CD14-positive monocyte (primary cell): ENCODE results near the gene HES7. TPM values are rescaled to one million over a fixed set of nuclear protein-coding genes. Genes with fewer than 3 reads are reported as not detected.

ENCODE experiments used
- DNase-seq, 3 donors: peaks; one replicate each; pipeline ENCODE4 v3.0.0-alpha.2; 2011 to 2022
- H2AFZ ChIP-seq: 2 replicates; pipeline ENCODE4 v1.6.0; 2012; ENCODE audit warnings: mild to moderate bottlenecking, low read depth, low read length, inconsistent platforms; ENCODE audit not compliant: insufficient read depth, poor library complexity, severe bottlenecking
- H3K27ac ChIP-seq, 2 donors: 1 replicate in 1 of 2; 2 replicates in 1 of 2; pipeline ENCODE4 v1.5.1; 2012 to 2013; ENCODE audit warnings: low read length in 2 of 2, control low read depth in 1 of 2, inconsistent platforms in 1 of 2, low read depth in 1 of 2, mild to moderate bottlenecking in 1 of 2
- H3K27me3 ChIP-seq, 2 donors: one replicate each; pipeline versions ENCODE4 v1.6.0 to v1.6.1; 2011 to 2013; ENCODE audit warnings: low read length in 2 of 2; ENCODE audit not compliant: control insufficient read depth in 2 of 2, insufficient read depth in 2 of 2
- H3K36me3 ChIP-seq, 2 donors: replicated peaks in 1 of 2; 1 replicate in 1 of 2; 2 replicates in 1 of 2; pipeline versions ENCODE4 v1.5.1 to v1.6.1; 2012 to 2013; ENCODE audit warnings: low read length in 2 of 2, control low read depth in 1 of 2, inconsistent platforms in 1 of 2, mild to moderate bottlenecking in 1 of 2; ENCODE audit not compliant: insufficient read depth in 2 of 2, control insufficient read depth in 1 of 2
- H3K4me1 ChIP-seq, 2 donors: 1 replicate in 1 of 2; 2 replicates in 1 of 2; pipeline versions ENCODE4 v1.5.1 to v1.6.1; 2012 to 2013; ENCODE audit warnings: low read length in 2 of 2, control low read depth in 1 of 2, inconsistent platforms in 1 of 2, mild to moderate bottlenecking in 1 of 2, moderate library complexity in 1 of 2; ENCODE audit not compliant: insufficient read depth in 2 of 2, control insufficient read depth in 1 of 2
- H3K4me2 ChIP-seq: replicated peaks from 2 replicates; pipeline ENCODE3; 2012; ENCODE audit warnings: low read length, moderate library complexity, mild to moderate bottlenecking; ENCODE audit not compliant: poor library complexity, severe bottlenecking; ENCODE audit errors: extremely low read depth
- H3K4me3 ChIP-seq, 3 experiments: fragments of 200-600 bp in 1 of 3; sonication (generic) in 1 of 3; replicated peaks in 1 of 3; 1 replicate in 2 of 3; 2 replicates in 1 of 3; pipeline ENCODE4 v1.5.1; 2011 to 2013; ENCODE audit warnings: low read length in 3 of 3, mild to moderate bottlenecking in 3 of 3, control low read depth in 2 of 3, low read depth in 2 of 3, inconsistent platforms in 1 of 3, moderate library complexity in 1 of 3
- H3K79me2 ChIP-seq: 2 replicates; pipeline ENCODE4 v1.6.0; 2012; ENCODE audit warnings: mild to moderate bottlenecking, control low read depth, inconsistent platforms, low read length, moderate library complexity; ENCODE audit not compliant: insufficient read depth
- H3K9ac ChIP-seq: 2 replicates; pipeline ENCODE4 v1.6.0; 2017; ENCODE audit warnings: low read length, mild to moderate bottlenecking; ENCODE audit not compliant: insufficient read depth, poor library complexity, severe bottlenecking
- H3K9me3 ChIP-seq, 2 donors: replicated peaks in 1 of 2; 1 replicate in 1 of 2; 2 replicates in 1 of 2; pipeline versions ENCODE4 v1.5.1 to v1.6.1; 2012 to 2013; ENCODE audit warnings: low read length in 2 of 2, control low read depth in 1 of 2; ENCODE audit not compliant: control insufficient read depth in 1 of 2, insufficient read depth in 1 of 2
- H4K20me1 ChIP-seq: 2 replicates; pipeline ENCODE4 v1.6.0; 2012; ENCODE audit warnings: mild to moderate bottlenecking, low read length, control low read depth, moderate library complexity; ENCODE audit not compliant: insufficient read depth
- H3K27ac Mint-ChIP-seq, 7 donors: one replicate each; pipeline ENCODE4 v1.8.0; 2020; ENCODE audit warnings: mild to moderate bottlenecking in 7 of 7, mixed read lengths in 7 of 7, moderate library complexity in 6 of 7, inconsistent platforms in 2 of 7
- H3K27me3 Mint-ChIP-seq, 3 donors: one replicate each; pipeline ENCODE4 v1.8.0; 2021 to 2022; ENCODE audit warnings: low read depth in 3 of 3, mild to moderate bottlenecking in 3 of 3, mixed read lengths in 3 of 3, moderate library complexity in 3 of 3, inconsistent platforms in 1 of 3
- H3K36me3 Mint-ChIP-seq, 2 donors: one replicate each; pipeline ENCODE4 v1.8.0; 2020; ENCODE audit warnings: mixed read lengths in 2 of 2, inconsistent platforms in 1 of 2, mild to moderate bottlenecking in 1 of 2
- H3K4me1 Mint-ChIP-seq: one replicate; pipeline ENCODE4 v1.8.0; 2020; ENCODE audit warnings: mild to moderate bottlenecking, mixed read lengths
- H3K4me3 Mint-ChIP-seq, 2 donors: one replicate each; pipeline ENCODE4 v1.8.0; 2020; ENCODE audit warnings: mild to moderate bottlenecking in 2 of 2, mixed read lengths in 2 of 2, moderate library complexity in 1 of 2
- H3K9me3 Mint-ChIP-seq, 7 donors: one replicate each; pipeline ENCODE4 v1.8.0; 2020 to 2022; ENCODE audit warnings: mixed read lengths in 7 of 7, mild to moderate bottlenecking in 6 of 7, moderate library complexity in 6 of 7, inconsistent platforms in 2 of 7
- WGBS: methylation state at CpG from one replicate; pipeline ENCODE4 v1.1.5; 2013; ENCODE audit warnings: missing lambda C conversion rate; ENCODE audit not compliant: insufficient coverage; 5-methylcytosine and 5-hydroxymethylcytosine counted together
- intact Hi-C, 2 donors: fragments of 100-400 bp; cut with micrococcal nuclease; formaldehyde crosslinking; loops; one replicate each; pipeline versions ENCODE4 v1.15.0 to v1.15.1; 2023
- polyA plus RNA-seq, 3 donors: library from polyadenylated mRNA; depleted of rRNA in 1 of 3; unstranded in 2 of 3; stranded (reverse) in 1 of 3; fragments of 300-500 nt in 2 of 3; fragments of >200 nt in 1 of 3; fragmentation: Illumina TruSeq in 2 of 3; gene quantifications; 1 replicate in 2 of 3; 2 replicates in 1 of 3; pipeline ENCODE4 v1.2.3, GENCODE V29; 2012 to 2021
- TF ChIP-seq, protein P1 (sequence below): fragments of 200-600 bp; IDR thresholded peaks from one replicate; pipeline ENCODE4 v1.8.0; 2022; ENCODE audit warnings: antibody characterized with exemption, mild to moderate bottlenecking

HES7 gene
- polyA plus RNA-seq, 3 donors = not detected

DNA sequence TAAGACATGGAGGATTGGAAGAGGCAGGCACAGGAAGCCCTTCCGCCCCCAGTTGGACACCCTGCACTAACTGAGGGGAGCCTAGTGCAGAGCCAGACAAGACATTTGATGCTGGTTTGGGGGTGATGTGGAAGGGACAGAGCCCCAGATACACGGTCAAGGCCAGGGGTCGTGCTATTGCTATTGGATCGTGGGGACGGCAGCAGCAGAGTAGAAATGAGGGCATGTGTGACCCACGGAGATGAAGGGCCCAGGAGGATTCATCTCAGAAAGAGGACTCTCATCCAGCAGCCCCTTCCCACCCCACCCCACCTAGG lies 40.9 kb upstream of the HES7 start:
- H3K27ac ChIP-seq = peak overlapping the region; percentile 43 to 94
- Mint-ChIP-seq H3K4me1 (peaks cover 43% of the 10 kb centered on the region), H3K4me3 (peak overlapping the region in 1 of 2 donors; percentile 79), H3K27me3 (no peaks in the 10 kb centered on the region), H3K27ac (peak overlapping the region in 5 of 7 donors; percentile 57 to 98 (median 92)), H3K36me3 (peaks cover 18 to 20% of the 10 kb centered on the region in 2 donors), H3K9me3 (no peaks in the 10 kb centered on the region)
- TF ChIP-seq, protein P1, sequence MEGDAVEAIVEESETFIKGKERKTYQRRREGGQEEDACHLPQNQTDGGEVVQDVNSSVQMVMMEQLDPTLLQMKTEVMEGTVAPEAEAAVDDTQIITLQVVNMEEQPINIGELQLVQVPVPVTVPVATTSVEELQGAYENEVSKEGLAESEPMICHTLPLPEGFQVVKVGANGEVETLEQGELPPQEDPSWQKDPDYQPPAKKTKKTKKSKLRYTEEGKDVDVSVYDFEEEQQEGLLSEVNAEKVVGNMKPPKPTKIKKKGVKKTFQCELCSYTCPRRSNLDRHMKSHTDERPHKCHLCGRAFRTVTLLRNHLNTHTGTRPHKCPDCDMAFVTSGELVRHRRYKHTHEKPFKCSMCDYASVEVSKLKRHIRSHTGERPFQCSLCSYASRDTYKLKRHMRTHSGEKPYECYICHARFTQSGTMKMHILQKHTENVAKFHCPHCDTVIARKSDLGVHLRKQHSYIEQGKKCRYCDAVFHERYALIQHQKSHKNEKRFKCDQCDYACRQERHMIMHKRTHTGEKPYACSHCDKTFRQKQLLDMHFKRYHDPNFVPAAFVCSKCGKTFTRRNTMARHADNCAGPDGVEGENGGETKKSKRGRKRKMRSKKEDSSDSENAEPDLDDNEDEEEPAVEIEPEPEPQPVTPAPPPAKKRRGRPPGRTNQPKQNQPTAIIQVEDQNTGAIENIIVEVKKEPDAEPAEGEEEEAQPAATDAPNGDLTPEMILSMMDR = no peak
- H3K4me1 ChIP-seq = peaks cover 36 to 48% of the 10 kb centered on the region in 2 donors
- no peaks in the 10 kb centered on the region for H3K27me3 ChIP-seq
- DNase-seq = no peak
- H4K20me1 ChIP-seq = no peaks in the 10 kb centered on the region
- peak overlapping the region; percentile 68 for H2AFZ ChIP-seq
- WGBS = 88% methylated on average over 4 of the region's 6 CpGs
- H3K9me3 ChIP-seq = no peaks in the 10 kb centered on the region
- peak overlapping the region in 1 of 3 experiments; percentile 98 for H3K4me3 ChIP-seq
- peaks cover 13 to 19% of the 10 kb centered on the region in 2 donors for H3K36me3 ChIP-seq
- intact Hi-C loops = loop anchor here in 1 of 2 donors (5.0 kb wide), 1 partner anchor 37 kb away; no protein-coding TSS in a partner anchor
- H3K79me2 ChIP-seq = peaks cover 24% of the 10 kb centered on the region
- H3K9ac ChIP-seq = no peak overlapping the region
- peak overlapping the region; percentile 86 for H3K4me2 ChIP-seq

- H3K27me3 ChIP-seq = no peaks in the 10 kb centered on the region
- H3K4me1 ChIP-seq = peaks cover 36 to 54% of the 10 kb centered on the region in 2 donors
- H3K9me3 ChIP-seq = no peaks in the 10 kb centered on the region
- peak overlapping the region; percentile 99 for H3K9ac ChIP-seq
- H3K4me2 ChIP-seq = peak overlapping the region; percentile 86
- H3K27ac ChIP-seq = peak overlapping the region; percentile 43 to 94
- no peaks in the 10 kb centered on the region for H3K27me3 Mint-ChIP-seq
- peak overlapping the region in 6 of 7 donors; percentile 86 to 98 (median 96) for H3K27ac Mint-ChIP-seq
- H3K4me3 ChIP-seq = peak overlapping the region in 1 of 3 experiments; percentile 98
- peak; percentile 72 to 77 (median 77) for DNase-seq
- 0% methylated on average over 1 of the region's 13 CpGs for WGBS
- no peaks in the 10 kb centered on the region for H3K9me3 Mint-ChIP-seq
- peak overlapping the region; percentile 88 for H2AFZ ChIP-seq
- no peaks in the 10 kb centered on the region for H4K20me1 ChIP-seq
- TF ChIP-seq, protein P1 = no peak
- peaks cover 19 to 25% of the 10 kb centered on the region in 2 donors for H3K36me3 ChIP-seq
- intact Hi-C loops = loop anchor here in 1 of 2 donors (5.0 kb wide), 1 partner anchor 37 kb away; no protein-coding TSS in a partner anchor
- H3K79me2 ChIP-seq = peaks cover 30% of the 10 kb centered on the region
- H3K4me1 Mint-ChIP-seq = peaks cover 48% of the 10 kb centered on the region
- peak overlapping the region; percentile 79 to 82 for H3K4me3 Mint-ChIP-seq
- peaks cover 23 to 26% of the 10 kb centered on the region in 2 donors for H3K36me3 Mint-ChIP-seq
Observed at GRCh38 chr17:8163978-8164814, 40.3 kb upstream of the HES7 start.
